Right kidney (tissue), 9 donors: ENCODE results near the gene NCF1.
"Not testable (repeated sequence)": the region's sequence is repeated elsewhere in the genome, so short reads cannot be mapped to it uniquely, and the experiment has no call there.

Source experiments
- DNase-seq: peaks from one replicate; pipeline ENCODE4 v3.0.0-alpha.2; 2016
- long read RNA-seq, 8 donors: transcript quantifications; one replicate each; lab custom pipeline, GENCODE V29; 2026

NCF1 gene
- long read RNA-seq, donor 1: 0 reads
- long read RNA-seq, donor 2: 0 reads
- long read RNA-seq, donor 3: 0 reads
- long read RNA-seq, donor 4: 0 reads
- long read RNA-seq, donor 5, partial matches to known transcripts: 0 of 1 reads
- long read RNA-seq, donor 5, other reads (novel, unspliced or antisense): 0 of 1 reads
- long read RNA-seq, donor 6, partial matches to known transcripts: 0 of 1 reads
- long read RNA-seq, donor 6, other reads (novel, unspliced or antisense): 0 of 1 reads
- long read RNA-seq, donor 7: 0 reads
- long read RNA-seq, donor 8: 0 reads

DNA sequence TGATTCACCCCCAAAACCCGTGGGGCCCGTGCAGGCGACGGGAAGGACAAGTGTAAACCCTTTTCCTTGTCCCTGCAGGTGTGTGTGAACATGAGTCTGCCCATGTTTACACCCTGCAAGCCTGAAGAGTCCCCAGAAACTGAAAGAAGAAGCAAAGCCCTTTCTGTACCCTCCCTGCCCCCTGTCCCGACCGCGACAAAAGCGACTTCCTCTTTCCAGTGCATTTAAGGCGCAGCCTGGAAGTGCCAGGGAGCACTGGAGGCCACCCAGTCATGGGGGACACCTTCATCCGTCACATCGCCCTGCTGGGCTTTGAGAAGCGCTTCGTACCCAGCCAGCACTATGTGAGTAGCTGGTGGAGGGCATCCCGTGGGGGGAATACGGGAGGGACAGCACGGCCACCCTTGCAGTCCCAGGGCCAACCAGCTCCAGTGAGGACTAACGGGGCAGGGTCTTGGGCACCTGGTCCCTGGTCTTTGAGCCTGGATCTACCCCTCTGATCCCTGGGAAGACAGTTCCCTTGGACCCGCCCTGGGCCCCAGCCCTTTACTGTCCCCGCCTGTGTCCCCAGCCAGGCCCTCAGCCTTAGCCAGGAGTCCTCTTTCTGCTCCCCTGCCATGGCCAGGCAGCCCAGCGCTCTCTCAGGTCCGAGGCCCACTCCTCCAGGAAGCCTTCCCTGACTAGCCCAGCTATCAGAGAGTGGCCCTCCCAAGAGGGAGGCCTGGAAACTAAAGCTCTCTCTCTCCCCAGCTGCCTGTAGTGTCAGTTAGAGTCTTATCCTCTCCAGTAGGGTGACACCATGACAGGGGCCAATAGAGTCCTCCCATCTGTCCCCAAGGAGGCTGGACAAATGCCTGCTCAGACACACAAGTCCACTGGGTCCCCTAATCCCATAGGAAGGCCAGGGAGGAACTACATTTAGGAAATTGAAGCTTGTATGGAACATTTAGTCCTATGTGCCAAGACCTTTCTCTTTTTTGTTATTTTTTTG lies at the start of gene NCF1:
Gene NCF1 (plus strand): TSS at position 252 of the 991 bp plus-strand sequence. CDS start 21 bp downstream, at position 273.
- DNase-seq: not testable (repeated sequence)

DNA sequence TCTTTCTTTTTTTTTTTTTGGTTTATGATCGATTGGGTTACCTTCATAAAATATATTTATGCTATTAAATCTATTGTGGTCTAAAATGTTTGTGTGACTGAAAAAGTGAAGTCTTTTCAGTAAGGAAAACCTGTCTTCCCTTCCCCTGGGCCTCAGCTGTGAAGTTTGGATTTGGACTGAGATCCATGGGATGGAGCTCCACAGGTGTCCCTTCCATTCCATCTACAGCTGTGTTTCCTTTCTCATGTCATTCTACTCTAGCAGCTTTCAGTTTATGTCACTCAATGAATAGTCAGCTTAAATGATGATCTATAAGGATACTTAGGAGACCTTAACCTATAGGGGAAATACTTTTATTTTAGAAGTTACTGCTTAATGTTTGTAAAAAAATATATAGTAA lies 48.0 kb upstream of the NCF1 start:
- no peak for DNase-seq

DNA sequence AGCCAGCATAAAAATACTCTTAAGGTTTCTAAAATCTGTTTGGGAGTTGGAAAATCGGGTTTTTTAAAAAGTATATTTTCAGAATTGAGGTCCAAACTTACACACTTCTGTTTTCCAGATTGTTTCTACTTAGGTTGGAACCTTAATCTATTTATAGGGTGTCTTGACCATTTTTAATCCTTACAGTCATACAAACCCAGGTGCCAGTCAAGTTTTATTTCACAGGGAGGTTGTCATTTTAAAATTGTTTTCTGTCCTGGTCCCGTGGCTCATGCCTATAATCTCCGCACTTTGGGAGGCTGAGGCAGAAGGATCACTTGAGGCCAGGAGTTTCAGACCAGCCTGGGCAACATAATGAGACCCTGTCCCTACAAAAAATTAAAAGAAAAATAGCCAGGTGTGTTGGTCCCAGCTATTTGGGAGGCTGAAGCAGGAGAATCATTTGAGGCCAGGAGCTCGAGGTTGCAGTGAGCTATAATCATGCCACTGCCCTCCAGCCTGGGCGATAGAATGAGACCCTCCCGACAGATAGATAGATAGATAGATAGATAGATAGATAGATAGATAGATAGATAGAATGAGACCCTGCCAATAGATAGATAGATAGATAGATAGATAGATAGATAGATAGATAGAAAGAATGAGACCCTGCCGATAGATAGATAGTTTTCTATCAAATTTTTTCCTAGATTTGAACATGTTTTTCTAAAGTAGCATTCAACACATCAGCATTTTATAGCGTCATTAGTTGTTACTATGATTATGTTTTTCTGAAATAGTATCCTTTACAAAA lies 47.3 kb upstream of the NCF1 start:
- no peak for DNase-seq

DNA sequence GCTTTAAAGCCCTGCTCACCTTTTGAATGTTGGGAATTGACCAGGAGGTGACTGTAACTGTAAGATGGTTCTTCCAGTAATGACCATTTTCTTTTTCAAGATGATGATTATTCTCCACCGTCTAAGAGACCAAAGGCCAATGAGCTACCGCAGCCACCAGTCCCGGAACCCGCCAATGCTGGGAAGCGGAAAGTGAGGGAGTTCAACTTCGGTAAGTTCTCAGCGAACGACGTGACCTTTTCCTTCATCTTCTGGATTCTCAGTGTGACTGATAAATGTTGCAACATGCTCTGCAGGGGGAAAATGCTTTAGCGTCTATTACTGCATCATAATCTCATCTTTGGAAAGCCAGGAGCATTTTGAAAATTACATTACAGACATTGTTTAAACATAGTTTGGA lies 45.1 kb upstream of the NCF1 start:
- DNase-seq: not testable (repeated sequence)

DNA sequence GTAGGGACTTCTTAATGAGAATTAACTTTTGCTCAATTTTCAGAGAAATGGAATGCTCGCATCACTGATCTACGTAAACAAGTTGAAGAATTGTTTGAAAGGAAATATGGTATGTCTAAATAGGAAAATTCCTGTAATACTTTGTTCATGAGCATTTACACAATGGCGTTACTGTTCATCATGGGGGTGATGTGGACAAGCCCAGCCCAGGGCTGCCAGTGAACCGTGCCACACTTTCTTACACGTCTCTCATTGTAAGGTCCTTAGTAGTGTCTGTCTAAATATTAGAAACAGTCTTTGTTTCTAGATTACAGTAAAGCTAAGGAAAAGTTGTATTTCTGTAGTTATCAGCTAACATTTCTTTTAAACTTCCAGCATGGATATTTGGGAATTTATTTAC lies 43.6 kb upstream of the NCF1 start:
- DNase-seq: not testable (repeated sequence)

DNA sequence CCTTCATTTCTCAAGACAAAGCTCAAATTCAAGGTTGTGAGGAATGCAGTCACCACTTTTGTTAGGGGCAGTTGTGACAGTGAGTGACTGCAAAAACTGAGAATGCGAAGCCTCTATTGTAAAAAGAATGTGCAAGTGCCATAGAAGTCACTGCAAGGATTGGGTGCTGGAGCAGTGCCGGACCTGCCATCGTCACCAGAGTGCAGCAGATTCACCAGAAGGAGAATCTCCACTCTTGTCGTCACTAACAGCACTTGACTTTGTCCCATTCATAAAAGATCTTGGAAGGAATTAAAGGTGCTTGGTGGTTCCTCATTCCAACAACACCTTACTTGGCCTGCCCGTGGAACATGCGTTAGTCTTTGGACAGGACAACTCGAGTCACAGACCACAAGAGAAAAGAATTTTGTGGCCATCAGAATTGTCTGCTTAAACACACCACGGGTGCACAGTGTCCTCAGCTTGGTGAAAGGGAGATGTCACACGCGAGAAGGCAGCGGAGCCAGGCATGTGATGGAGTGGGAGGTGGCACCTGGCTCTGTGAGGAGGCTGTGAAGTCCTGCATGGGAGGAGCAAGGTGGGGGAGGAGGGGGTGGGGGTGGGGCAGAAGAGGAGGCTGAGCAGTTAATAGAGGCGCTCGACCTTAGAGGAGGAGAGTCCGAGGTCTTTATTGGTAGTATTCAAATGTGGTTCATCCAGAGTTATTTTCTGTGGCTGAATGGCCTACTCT lies 33.7 kb upstream of the NCF1 start:
- not testable (repeated sequence) for DNase-seq

DNA sequence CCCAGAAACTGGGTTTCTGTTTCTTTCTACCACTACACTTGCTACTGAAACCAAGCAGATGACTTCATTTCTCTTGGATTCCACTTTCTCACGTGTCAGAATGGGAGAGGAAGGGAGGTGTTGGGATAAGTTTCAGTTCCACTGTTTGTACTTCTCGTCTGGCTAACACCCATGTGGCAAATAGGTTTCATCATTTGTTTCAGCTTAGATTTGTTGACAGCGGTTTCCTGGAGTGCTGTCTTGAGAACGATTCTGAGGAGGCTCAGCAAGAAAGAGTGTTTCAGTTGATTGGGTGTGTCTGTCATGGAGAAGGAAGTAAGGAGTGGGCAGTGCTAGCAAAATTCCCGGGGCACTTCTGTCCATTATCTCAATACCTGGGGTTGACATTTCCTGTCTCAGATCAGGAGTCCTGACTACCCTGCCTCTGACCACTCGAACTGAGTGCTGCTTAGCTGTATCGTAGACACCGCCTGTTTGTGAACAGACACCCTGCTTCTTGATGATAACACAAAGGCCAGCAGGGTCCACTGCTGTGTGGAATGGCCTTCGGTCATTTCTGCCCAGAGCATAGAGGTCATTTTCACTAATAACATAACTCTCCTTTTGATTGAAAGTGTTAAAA lies 29.8 kb upstream of the NCF1 start:
- not testable (repeated sequence) for DNase-seq

DNA sequence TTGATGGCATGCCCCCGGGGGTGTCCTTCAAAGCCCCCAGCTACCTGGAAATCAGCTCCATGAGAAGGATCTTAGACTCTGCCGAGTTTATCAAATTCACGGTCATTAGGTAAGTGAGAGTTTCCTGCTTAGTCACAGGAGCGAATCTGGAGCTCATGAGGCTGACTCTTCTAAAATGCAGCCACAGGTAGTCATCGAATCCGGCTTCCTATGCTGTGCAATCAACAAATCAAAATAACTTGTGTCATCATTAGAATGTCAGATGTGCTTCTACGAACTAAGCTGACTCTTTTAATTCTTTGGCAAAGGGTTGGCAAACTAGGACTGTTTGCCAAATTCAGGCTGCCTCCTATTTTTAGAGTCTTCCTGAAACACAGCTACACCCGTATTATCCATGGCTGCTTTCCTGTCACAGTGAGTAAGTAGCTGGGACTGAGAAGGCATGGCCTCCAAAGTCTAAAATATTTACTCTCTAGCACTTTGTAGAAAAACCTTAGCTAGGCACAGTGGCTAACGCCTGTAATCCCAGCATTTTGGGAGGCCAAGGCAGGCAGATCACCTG lies 19.8 kb upstream of the NCF1 start:
- DNase-seq: not testable (repeated sequence)

DNA sequence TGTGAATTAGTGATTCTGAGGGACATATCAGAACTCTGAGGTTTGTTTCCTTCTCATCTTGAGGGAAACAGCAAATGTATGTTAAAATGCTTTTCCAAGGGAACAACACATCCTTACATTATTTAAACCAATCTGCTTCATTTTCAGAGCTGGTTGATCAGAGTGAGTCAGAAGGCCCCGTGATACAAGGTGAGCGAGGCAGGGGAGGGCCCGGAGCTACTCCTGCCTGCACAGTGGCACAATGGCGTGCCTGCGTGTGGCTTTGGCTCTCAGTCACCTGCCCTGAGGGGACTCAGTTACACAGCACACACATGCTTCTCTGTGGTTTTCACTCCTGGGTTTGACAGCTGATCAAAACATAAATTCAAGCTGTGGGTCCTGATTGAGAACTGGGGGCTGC lies 17.1 kb upstream of the NCF1 start:
- not testable (repeated sequence) for DNase-seq

DNA sequence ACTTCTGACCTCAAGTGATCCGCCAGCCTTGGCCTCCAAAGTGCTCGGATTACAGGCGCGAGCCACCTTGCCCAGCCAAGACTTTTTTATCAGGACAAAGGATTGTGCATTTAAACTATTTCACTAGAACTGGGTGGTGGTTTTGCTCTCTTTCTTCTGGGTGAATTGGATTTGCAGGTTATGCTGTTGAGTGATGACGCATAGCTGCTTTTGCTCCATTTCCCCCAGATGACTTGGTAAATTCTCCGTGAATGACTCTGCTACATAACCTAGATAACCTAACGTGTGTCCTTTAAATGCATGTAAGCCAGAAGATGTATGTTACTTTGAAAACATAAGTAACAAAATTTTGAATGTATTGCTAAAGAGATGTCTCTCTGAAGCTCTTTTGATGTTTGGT lies 15.5 kb upstream of the NCF1 start:
- not testable (repeated sequence) for DNase-seq

DNA sequence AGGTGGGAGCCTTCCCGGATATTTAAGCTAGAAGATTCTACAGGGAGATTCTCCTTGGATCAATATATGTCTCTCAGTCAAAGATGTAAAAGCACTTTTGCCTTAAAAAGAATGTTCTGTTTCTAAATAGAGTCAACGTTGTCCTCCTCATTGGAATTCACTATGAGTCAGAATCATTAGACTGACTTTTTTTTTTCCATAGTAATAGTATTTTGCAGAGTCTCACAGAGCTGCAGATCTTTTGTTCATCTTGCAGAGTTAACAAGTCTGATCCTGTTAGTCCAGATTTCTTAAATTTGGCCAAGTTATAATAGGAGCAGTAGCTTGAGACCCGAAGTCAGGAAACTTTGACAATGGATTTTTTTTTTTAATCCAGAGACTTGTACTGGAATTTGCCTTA lies 14.8 kb upstream of the NCF1 start:
- DNase-seq: not testable (repeated sequence)

DNA sequence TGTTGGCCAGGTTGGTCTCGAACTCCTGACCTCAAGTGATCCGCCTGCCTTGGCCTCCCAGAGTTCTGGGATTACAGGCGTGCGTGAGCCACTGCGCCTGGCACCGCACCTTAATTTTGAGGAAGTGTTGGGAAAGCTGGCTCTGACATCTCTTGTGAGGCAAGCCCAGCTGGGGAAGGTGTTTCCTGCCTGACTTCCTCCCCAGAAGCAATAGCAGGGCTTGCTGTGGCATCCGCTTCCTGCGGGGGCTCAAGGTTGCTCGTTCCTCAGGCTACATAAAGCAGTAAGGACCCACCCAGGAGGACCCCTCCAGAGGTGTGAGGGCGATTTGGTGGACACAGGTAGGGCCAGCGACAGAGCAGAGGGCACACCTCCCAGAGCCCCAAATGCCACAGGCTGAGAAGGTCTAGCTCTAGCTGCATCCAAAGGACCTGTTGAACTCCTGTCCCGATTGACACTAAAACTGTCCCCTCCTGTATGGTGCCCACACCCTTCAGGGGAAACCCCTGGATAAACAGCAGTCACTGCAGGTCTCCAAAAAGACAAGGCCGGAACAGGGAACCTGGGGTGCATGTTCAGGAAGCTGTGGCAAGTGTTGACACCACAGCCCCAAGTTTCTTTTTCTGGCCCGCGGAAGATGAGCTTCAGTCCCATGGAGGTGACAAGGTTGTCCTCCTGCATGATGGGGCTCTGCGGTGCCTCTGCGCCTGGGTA lies 8.4 kb upstream of the NCF1 start:
- not testable (repeated sequence) for DNase-seq

DNA sequence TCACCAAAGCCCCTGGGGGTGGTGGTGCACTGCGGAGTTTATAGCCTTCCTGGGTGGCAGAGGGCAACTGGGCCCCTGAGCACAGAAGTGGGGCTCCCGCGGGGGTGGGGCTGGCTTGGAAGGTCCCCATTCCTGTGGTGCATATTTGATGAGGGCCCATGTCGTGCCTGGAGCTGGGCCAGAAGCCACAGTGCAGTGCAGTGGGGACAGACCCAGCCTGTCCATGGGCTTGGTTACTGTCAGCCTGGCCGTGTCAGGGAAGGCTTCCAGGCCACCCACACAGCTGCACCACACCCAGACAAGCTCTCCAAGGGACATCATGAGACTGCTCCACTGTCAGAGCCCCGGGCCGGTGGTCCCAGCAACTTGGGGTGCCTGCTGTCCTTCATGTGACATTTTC lies 7.3 kb upstream of the NCF1 start:
- DNase-seq: not testable (repeated sequence)

DNA sequence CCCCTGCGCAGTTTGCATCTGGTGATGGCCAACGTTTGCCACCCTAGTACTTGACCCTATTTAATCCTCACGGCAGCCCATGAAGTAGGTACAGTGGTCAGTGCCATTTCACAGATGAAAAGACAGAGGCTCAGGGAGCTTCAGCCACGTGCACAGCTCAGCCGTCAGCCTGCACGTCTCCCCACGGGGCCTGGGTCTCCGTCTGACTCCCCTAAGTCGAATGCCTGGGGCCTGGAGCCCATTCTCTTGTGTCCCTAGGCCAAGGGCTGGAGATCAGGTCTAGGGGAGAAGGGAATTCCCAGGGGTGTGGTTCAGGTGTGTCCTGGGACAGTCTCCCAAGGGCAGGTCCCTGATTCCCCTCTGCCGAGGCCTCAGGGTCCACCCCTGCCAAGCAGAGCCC lies 6.8 kb upstream of the NCF1 start:
- DNase-seq: not testable (repeated sequence)

DNA sequence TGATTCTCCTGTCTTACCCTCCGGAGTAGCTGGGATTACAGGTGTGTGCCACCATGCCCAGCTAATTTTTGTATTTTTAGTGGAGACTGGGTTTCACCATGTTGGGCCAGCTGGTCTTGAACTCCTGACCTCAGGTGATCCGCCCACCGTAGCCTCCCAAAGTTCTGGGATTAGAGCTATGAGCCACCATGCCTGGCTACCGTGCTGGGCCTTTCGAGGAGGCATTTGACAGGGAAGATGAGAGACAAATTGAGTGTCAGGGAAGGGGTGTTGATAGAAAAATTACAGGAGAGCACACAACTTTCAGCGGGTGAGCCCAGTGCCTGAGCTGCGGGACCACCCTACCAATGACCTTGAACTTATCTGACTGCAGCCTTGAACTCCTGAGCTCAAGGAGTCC lies 3.7 kb upstream of the NCF1 start:
- not testable (repeated sequence) for DNase-seq

DNA sequence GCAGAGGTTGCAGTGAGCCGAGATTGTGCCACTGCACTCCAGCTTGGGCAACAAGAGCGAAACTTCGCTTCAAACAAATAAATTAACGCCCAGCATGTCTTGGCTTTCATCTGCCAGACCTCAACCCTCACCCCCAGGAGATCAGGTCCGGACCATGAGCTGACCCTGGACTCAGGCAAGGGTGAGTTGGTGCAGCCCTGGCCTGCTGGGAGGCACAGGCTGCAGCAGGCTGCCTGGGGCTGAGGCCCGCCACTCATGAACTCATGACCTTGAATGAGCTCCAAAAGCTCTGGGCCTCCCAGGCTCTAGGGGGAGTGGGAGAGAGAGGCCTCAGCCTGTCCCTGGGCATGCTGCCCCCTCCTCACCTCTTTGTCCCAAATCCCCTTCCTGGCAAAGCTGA lies 1.7 kb upstream of the NCF1 start:
- not testable (repeated sequence) for DNase-seq

DNA sequence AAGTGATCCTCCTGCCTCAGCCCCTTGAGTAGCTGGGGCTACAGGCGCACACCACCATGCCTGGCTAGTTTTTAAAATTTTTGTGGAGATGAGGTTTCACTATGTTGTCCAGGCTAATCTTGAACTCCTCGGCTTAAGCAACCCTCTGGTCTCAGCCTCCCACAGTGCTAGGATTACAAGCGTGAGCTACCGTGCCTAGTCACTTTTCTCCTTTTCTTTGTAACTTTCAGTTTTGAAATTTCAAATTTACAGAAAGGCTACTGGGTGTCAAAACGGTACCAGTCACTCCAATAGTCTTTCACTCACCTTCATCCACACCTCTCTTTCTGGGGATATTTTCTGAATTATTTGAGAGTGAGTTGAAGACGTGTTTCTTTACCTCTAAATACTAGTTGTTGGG lies 1.3 kb downstream of the NCF1 start:
- not testable (repeated sequence) for DNase-seq

DNA sequence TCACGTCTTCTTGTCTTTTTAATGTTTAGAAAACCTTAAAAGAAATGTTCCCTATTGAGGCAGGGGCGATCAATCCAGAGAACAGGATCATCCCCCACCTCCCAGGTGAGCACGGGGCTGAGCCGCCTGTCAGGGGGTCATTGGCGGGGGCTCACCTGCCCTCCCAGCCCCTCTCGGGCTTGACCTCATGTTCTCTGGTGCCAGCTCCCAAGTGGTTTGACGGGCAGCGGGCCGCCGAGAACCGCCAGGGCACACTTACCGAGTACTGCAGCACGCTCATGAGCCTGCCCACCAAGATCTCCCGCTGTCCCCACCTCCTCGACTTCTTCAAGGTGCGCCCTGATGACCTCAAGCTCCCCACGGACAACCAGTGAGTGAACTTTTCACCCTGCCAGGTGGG lies 5.2 kb downstream of the NCF1 start:
- DNase-seq: not testable (repeated sequence)

DNA sequence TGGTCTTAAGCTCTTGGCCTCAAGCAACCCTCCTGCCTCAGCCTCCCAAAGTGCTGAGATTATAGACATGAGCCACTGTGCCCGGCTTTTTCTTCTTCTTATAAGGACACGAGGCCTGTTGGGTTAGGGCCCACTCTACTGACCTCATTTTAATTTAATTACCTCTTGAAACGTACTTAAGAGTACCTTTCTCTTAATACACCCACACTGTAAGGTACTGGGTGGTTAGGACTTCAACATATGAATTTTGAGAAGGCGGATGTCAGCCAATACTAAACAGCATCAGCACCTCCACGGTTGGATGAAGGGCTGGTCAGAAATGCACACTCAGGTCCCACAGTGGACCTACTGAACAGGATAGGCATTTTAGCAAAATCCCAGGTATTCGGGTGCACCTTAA lies 7.9 kb downstream of the NCF1 start:
- not testable (repeated sequence) for DNase-seq

DNA sequence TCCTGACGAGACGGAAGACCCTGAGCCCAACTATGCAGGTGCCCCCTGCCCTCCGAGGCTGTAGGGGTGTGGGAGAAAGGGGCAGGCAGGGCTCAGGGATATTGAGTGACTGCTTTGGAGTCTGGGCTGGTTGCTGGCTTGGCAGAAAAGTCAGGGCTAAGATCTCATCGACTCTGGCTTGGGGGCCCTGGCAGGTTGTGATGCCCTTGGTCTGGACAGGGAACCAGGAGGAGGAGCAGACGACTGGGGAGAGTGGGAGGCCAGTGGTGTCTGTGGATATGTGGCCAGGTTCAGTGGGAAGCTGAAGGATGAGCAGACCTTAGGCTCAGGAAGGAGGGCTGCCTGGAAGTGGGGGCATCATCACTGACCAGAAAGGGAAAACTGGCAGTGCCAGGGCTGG lies 9.8 kb downstream of the NCF1 start:
- not testable (repeated sequence) for DNase-seq
